HG02884 (cell line): ENCODE results near the gene C4BPB.
"Not testable (repeated sequence)": the region's sequence is repeated elsewhere in the genome, so short reads cannot be mapped to it uniquely, and the experiment has no call there.

Experiments used
- ATAC-seq: cut with Tn5 transposase; IDR thresholded peaks from one replicate; pipeline ENCODE4 v1.9.1; 2021; ENCODE audit warnings: mild to moderate bottlenecking, moderate library complexity; ENCODE audit not compliant: unreplicated experiment

The C4BPB gene, protein sequence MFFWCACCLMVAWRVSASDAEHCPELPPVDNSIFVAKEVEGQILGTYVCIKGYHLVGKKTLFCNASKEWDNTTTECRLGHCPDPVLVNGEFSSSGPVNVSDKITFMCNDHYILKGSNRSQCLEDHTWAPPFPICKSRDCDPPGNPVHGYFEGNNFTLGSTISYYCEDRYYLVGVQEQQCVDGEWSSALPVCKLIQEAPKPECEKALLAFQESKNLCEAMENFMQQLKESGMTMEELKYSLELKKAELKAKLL

DNA sequence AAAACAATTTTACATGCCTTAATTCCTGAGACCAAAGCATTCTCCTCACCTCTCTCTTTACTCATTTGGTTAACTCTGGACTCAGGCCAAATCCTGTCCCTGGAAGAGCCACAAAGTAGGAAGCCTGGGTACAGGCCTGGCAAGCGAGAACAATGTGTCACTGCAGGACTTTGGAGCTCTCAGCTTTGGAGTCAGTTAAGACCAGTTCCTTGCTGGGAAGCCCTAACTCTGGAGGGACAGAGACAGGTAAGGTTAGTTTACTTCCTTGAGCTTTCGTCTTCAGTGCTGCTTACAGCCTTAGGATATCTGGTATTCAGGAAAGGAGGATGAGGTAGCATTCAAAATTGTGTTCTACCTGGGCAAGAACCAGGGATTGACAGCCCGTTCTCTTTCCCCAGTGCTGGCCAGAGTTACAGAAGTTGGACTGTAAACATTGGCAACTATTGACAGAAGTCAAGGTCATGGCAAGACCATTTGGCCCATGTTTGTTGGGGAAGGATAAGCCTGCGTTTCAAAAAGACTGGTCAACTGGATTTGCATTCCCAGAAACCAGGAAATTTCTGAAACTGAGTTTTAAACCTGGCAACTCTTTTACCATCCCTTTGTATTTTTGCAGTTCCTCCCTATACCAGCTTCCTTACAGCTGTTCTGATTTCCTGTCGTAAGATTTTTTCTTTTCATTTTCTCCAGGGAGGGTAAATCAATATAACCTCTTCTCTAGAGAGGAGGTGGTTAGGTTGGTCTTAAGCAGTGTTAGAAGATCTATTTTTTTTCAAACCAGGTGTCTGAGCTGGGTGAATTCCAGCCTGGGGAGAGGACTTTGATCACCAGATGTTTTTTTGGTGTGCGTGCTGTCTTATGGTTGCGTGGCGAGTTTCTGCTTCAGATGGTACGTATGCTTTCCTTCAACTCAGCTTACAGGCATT is at the start of gene C4BPB:
Gene C4BPB (plus strand): TSS at position 160 of the 926 bp plus-strand sequence. CDS start 672 bp downstream, at position 832.
- ATAC-seq: no peak

DNA sequence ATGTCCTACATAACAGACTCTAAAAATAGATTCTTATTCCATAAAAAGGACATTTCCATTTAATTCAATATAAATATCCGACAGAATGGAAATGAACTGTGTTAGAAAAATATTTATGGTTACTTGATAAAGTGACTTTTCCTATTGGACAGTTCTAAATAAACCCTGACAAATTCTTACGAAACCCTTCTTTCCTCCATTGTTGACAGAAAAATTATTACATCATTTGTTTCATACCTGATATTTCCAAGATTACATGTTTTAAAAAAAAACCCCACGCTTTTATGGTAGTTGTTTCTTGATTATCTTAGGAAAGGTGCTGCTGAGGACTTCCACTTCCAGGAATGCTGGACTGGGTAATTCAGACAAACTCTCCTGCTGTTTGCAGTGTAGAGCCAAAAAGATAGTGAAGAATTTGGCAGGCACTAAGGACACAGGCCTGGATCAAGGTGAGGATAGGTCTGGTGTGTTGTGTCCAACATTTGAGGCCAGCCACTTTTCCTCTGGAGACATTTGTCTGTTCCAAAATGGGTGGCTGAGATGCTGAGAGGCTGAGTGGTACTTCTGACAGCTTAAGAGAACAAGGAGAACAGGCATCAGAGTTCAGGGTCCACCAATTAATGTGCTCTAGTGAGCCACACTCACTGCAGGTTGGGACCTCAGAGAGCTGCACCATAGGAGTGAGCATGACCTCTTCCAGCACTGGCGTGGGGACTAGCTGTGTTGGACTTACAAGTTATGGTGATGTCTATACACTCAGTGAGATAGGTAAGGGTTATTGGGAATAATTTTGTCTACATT is 49.1 kb upstream of the C4BPB start:
- no peak for ATAC-seq

DNA sequence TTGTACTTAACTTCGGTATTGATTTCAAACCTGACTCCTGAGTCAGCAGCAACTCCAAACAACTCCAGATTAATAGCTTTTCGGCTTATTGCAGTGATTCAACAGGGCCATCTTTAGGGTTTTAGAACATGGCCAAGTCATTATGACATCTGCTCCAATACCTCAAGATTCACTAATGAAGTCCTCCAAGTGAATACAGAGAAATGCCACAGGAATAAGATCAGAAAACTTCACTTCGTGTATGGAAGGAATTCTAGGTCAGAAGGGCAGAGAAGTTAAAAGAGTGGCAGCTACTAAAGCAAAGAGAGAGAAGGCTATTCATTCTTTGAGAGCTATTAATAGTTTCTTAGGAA is 48.5 kb upstream of the C4BPB start:
- no peak for ATAC-seq

DNA sequence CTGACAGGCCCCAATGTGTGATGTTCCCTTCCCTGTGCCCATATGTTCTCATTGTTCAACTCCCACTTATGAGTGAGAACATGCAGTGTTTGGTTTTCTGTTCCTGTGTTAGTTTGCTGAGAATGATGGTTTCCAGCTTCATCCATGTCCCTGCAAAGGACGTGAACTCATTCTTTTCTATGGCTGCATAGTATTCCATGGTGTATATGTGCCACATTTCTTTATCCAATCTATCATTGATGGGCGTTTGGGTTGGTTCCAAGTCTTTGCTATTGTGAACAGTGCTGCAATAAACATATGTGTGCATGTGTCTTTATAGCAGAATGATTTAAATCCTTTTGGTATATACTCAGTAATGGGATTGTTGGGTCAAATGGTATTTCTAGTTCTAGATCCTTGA is 47.3 kb upstream of the C4BPB start:
- not testable (repeated sequence) for ATAC-seq

DNA sequence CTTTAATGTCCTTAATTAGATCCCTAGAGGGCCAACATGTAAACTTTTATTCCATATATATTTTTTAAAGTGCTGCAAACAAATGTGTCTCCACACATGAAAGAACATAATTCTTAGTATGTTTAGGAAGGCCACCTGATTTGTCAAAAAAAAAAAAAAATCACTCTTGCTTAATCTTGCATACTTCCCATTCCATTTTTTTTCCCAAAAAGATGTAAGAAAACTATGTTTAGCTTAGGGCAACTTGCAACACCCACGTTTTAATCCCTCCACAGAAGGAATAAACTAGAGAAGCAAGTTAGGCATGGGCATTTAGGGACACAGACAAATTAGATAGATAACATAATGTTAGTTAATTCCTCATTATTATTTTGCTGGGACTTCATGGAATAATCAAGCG is 43.2 kb upstream of the C4BPB start:
- ATAC-seq: no peak

DNA sequence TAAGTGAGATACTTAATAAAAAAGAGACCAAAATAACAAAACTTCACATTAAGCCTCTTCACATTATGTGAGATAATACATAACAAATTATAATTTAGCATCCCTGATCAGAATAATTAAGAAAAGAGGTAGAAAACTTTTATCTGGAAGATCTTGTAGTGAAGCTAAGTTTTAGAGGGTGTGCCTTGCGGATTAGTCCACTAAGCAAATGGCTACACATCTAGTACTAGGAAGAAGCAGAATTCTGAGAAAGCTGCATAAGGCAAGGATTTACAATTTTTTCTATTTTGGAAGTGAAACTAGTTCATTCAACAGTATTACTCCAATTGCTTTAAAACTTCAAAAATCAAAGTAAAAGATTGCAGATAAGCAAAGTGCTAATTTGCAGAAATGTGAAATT is 41.2 kb upstream of the C4BPB start:
- no peak for ATAC-seq

DNA sequence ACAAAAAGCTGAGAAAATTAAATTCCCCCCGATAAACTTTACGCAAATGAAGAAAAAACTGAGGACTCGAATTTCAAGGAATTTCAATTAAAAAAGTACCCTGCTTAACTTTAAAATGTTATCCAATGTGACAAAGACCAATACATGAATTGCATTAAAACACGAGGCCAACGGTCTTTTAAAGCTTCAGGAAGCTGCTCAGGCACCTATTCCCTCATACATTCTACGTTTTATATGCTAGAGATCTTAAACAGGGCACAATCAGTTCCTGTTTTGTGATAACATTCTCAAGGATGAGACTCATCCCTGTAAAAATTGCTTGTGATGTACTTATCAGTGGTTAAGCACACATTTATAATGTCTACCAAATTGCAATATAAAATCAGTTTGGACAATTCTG is 40.6 kb upstream of the C4BPB start:
- ATAC-seq: no peak

DNA sequence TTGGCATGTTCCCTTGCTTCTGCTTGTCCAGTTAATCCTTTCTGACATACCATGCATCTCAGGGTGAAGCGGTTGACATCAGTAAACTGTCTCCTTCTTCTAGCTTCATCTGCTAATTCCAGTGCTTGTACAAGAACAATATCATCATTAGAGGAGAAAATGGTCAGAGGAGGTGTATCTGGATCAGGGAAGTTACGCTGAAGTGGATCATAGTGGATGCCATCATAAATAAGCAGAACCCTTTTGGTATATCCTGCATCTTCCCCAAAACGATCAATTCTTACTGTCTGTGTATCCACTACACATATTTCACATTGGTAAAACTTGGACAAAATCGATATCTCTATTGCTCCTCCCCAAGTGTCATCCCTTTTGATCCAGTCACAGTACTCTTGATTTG is 39.6 kb upstream of the C4BPB start:
- ATAC-seq: no peak

DNA sequence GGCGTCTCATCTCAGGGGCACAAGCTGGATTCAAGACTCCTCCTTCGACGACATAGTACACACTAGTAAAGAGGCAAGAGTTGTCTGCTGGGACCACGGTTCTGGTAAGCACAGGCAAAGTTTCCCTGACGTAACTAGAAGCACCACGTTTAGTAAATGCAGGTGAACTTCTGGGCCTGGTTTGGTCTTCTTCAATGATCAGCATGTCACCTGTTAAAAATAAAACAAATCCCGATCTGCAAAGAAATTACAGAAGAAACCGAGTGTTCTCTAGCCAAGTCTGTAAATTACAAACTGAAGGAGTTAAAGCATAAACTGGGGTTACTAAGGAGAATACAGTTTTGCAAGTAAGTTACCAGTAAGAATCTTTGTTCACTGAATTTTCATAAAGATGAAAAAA is 39.1 kb upstream of the C4BPB start:
- ATAC-seq: no peak

DNA sequence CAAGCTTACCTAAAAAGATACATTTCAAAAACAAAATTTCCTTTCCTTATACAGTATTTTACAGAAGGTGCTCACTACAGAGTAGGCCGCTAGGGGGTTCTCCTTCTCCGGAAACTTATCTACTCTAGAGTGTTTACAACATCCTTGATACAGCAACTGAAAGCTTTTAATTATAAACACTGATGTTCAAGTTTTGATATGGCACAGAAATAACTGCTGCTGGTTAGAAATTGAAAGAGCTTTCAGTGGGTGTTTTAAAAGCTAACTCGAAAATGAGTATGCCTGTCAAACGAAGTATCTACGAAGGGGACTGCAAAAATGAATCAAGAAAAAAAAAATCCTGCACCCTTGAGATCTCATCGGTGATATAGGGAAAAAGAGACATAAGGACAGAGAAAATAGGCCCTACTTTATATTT is 38.7 kb upstream of the C4BPB start:
- ATAC-seq: no peak

DNA sequence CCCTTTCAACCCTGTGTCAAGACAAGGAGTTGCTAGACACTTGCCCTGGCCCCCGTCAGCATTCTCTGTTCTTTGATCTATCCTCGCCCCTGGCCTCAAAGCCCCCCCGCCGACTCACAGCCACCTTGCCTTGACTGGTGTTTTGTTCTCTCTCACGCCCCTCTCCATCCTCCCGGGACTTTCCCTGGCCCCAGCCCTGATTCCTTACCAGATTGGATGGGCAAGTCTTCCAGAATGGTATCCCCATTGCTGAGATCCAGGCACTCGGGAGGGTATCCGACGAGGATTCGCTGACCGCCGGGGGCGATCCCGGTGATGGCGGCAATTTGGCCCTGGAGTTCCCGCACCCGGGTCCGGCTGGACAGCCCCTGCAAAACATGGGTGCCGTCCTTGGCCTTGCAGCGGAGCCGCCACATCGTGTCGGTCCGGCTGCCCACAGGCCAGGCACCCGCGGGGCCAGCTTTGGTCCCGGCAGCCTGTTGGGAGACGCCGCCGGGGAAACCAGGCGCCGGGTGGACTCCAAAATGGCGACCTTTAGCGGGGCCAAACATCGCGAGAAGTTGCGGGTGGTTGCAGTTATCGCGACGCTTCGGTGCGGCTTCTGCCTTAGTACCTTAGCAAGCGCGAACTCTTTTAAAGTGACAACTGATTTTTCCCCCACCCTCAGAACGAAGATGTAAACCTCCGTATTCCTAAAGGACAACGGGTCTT is 38.0 kb upstream of the C4BPB start:
- peak; percentile 37 for ATAC-seq

DNA sequence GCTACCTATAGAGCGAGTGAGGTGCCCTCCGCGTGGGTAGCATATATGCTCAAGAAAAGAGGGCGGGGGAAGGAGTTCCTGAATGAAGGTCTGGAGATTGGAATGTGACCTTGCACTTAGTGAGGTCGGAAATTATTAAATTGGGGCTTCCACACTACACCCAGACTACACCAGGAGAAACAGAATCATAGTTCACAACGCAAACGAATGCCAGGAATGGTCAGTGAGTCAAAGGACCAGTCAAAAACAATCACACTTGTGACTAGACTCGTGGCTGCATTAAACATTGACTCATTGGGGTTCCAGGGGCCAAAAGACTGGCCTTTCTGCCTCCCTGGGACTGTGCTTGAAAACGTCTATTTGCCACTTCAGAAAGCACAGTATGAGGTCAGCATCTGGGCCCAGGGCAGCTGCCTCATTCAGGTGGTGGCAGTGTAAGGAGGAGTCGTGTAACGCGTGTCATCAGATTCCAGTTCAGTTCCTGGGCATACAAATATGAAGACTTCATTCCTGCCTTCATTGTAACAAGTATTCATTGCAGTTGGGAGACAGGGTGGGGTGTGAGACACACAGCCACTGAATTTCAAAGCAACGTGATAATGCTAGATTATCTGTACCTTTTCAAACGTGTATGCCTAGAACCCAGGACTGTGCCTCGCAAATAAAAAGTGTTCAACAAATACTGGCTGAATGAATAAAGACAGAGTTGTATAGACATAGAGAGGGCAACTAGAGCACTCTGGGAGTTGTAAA is 37.3 kb upstream of the C4BPB start, which contains the start of gene YOD1:
Gene YOD1 (minus strand): TSS at position 18 of the 753 bp plus-strand sequence. CDS start 178 bp downstream, outside the sequence.
- no peak for ATAC-seq

DNA sequence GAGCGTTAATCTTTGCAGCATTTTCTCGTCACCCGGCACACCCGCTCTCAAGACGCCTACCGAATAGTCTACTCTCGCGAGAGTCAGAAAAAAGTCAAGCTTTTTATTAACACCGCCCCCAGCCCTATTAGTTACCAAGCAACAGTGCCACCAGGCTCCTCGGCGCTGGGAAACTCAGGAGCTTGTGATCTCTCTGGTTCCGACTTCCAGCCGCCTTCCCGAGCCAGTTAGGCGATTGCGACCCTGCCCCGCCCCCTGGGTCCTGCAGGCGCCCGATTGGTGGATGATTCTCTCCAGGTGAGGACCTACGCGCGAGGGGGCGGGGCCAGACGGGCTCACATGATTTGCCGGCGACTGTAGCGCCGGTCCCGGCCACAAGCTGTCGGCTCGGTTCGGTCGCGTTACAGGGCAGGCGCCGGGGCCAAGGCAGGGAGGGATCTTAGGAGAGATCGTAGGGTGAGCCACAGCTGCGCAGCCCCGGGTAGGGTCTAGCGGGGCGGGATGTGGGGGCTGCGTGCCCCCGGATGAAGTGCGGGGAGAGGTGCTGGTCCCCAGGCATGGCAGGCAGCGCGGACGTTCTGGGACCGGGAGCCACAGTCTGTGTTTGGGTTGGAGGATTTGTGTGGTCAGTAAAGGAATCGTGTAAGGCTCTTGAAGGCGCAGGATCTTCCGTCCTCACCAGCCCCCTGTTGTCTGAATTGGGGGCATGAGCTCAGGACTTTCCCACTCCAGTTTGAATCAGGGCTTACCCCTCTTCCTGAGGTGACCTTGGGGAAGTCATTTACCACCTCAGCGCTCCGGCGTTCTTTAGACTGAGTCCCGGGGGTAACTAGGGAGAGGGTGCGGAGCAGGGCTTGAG is 35.5 kb upstream of the C4BPB start, which contains the start of gene PFKFB2:
Gene PFKFB2 (plus strand): TSS at position 365 of the 859 bp plus-strand sequence. CDS start 1,443 bp downstream, outside the sequence.
- ATAC-seq: peak; percentile 78

DNA sequence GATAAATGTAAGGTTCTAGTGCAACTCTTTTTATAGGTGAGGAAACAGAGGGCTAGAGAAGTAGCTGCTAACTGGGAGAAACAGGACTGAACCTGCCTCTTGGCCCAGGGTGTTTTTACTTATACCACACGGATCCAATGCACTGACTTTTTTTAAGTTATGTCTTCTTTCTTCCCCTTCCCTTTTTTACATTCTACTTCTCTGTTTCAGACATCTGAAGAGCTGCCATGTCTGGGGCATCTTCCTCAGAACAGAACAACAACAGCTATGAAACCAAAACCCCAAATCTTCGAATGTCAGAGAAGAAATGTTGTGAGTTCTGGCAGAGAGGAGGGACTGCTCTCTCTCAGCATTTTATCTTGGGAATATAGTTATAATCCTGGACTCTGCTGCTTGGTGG is 34.2 kb upstream of the C4BPB start:
- no peak for ATAC-seq

DNA sequence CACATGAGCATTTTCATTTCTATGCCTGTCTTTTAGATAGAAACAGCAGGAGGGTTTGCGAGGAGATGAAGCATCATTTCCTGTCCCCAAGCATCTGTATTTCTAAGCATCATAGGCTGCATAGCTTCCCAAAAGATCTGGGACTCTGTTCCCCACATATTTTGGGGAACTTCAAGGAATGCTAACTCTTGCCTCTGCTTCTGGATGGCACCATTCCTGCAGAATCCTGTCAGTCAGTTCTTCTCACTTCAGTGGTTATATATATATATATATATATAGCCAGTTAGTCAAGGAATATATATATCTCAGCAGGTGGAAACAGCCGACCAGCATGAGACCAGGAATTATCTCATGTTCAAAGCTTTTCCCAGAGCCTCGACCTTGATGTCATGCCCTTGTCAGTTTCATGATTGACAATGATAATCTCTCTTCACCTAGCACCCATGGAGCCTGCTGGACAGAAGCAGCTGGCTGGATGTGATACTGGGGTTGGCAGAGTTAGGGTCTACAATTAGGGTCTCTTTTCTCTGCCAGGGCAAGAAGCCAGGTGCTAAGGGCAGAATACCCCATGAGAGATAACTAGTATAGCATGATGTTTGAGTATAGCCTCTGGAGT is 33.2 kb upstream of the C4BPB start:
- no peak for ATAC-seq

DNA sequence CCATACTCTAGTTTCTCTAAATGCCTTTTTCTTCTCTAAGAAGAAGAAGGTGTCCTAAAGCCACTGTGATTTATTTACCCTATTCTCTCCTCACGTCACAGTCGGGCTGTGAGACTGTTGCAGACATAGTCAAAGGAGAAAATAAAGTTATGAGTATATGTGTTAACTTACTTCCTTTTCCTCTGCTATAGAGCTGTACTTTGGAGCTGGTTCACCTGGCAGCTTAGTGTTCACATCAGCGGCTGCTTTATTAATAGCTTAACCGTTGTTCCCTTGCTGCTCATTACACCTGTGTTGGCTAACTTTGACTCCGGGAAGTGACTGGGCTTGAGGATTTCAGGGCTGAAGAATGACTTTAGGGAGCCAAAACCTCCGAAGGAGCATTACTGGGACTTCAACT is 32.0 kb upstream of the C4BPB start:
- no peak for ATAC-seq

DNA sequence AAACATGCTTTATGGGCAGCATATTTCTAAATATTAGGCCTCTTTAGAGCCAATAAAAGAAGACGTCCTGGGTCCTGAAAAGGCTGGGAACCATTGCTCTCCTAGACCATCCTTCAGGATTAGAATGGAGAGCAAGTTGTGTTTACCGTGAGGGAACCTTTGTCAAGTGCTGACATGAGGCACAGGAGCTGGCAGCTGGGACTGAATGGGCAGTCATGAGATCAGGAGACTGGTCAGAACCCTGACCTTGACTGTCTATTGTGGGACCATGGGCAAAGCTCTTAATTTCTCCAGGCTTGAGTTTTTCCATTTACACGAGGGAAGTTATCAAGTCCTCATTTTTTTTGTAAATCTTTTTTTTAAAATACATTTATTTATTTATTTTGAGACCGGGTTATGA is 30.4 kb upstream of the C4BPB start:
- ATAC-seq: no peak
